Measurements from ENCODE around the gene KPNB1. TPM values are rescaled to one million over a fixed set of nuclear protein-coding genes. Genes with fewer than 3 reads are reported as not detected.

Gene KPNB1
- total and polyA plus RNA-seq, 2 of the 8 experiments (the other 6 are each of a cell fraction or from before 2014, with no cell fraction given): 171 to 625 TPM

DNA sequence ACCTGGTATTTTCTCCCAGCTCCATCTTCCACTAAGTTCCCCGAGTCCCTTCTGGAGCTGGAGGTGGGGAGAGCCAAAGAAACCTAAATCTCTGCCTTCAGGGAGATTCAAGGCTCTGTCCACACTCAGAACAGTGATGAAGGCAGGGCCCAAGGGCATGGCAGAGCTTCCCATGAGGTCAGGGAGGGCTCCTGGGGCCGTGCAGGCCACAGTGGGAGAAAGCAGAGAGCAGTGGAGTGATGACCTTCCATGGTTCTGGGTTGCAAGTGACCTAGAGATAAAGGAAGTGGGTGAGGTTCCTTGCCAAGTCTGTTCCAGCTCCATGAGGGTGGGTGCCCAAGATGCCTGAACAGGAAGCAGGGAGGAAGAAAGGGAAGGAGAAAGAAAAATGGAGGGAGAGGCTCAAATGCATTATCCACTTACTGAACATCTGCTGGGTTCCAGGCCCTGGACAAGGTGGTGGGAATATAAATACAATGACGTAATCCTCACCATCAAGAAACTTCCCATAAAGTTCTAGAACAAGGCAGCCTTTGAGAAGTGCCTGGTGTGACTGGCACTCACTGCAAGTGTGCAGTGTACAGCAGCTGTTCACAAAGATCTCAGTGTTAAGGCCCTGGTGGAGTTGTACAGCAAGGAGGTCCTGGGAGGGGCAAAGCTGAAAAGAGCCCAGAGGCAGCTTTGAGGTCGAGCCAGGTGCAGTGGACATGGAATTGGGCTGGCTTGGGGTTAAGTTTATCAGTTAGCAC lies 57.5 kb downstream of the KPNB1 start:
- H2BK12ac ChIP-seq (ENCODE audit: low read depth, low read length): no peak overlapping the region
- H4K20me1 ChIP-seq (replicated peaks in 1 of 2; ENCODE audit: control insufficient read depth in 1 of 2, insufficient read depth in 2 of 2, low read length in 2 of 2): peaks cover 0 to 2% of the 10 kb centered on the region in 2 experiments
- no peak overlapping the region for H3K4me2 ChIP-seq (ENCODE audit: insufficient read depth in 1 of 2, low read depth in 2 of 2, low read length in 2 of 2)
- 84% methylated on average over 4 of the region's 4 CpGs; no CpG with 5 or more reads in 1 of the 2 experiments for WGBS, 2 experiments (ENCODE audit: extremely low coverage in 1 of 2, insufficient coverage in 1 of 2, insufficient read length in 1 of 2, insufficient replicate concordance in 2 of 2, low coverage in 1 of 2, low lambda C conversion rate in 2 of 2, missing lambda C conversion rate in 1 of 2)
- H4K91ac ChIP-seq (replicated peaks; ENCODE audit: insufficient read length, low read length): no peak overlapping the region
- H4K8ac ChIP-seq (ENCODE audit: extremely low read depth, insufficient read depth, low read length): no peak overlapping the region
- peaks cover 2% of the 10 kb centered on the region; the same call in 1 of the 2 replicates for H3K23me2 ChIP-seq (ENCODE audit: low read depth, low read length)
- no peaks in the 10 kb centered on the region for H3K9me3 ChIP-seq (ENCODE audit: insufficient read depth in 2 of 2, low read depth in 1 of 2, low read length in 1 of 2)
- H3K79me2 ChIP-seq (ENCODE audit: control insufficient read depth in 1 of 2, insufficient read depth in 2 of 2, low read length in 2 of 2): no peaks in the 10 kb centered on the region
- no peak overlapping the region for H3K4me3 ChIP-seq (ENCODE audit: extremely low read depth in 1 of 4, insufficient read depth in 2 of 4, low read depth in 3 of 4, low read length in 4 of 4)
- TF ChIP-seq, protein P1, sequence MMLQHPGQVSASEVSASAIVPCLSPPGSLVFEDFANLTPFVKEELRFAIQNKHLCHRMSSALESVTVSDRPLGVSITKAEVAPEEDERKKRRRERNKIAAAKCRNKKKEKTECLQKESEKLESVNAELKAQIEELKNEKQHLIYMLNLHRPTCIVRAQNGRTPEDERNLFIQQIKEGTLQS (IDR thresholded peaks at IDR 0.05; ENCODE audit: insufficient read depth, low read depth, low read length): no peak
- TF ChIP-seq, protein P2, sequence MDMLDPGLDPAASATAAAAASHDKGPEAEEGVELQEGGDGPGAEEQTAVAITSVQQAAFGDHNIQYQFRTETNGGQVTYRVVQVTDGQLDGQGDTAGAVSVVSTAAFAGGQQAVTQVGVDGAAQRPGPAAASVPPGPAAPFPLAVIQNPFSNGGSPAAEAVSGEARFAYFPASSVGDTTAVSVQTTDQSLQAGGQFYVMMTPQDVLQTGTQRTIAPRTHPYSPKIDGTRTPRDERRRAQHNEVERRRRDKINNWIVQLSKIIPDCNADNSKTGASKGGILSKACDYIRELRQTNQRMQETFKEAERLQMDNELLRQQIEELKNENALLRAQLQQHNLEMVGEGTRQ (IDR thresholded peaks at IDR 0.05; ENCODE audit: low read length): no peak
- no peak for TF ChIP-seq POU5F1 (IDR thresholded peaks at IDR 0.05; ENCODE audit: low read depth, low read length)
- TF ChIP-seq, protein P3, sequence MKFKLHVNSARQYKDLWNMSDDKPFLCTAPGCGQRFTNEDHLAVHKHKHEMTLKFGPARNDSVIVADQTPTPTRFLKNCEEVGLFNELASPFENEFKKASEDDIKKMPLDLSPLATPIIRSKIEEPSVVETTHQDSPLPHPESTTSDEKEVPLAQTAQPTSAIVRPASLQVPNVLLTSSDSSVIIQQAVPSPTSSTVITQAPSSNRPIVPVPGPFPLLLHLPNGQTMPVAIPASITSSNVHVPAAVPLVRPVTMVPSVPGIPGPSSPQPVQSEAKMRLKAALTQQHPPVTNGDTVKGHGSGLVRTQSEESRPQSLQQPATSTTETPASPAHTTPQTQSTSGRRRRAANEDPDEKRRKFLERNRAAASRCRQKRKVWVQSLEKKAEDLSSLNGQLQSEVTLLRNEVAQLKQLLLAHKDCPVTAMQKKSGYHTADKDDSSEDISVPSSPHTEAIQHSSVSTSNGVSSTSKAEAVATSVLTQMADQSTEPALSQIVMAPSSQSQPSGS (IDR thresholded peaks at IDR 0.05; ENCODE audit: low read length): no peak
- TF ChIP-seq FOSL1 (IDR thresholded peaks at IDR 0.05; ENCODE audit: insufficient read depth, low read depth, low read length): no peak
- H3K27ac ChIP-seq (ENCODE audit: low read depth, low read length): no peak overlapping the region; the same call in 1 of the 2 replicates
- no peak overlapping the region for H3K9ac ChIP-seq (replicated peaks in 1 of 4; ENCODE audit: extremely low read depth in 1 of 4, low read depth in 3 of 4, low read length in 3 of 4)
- POLR2A ChIA-PET (ENCODE audit: partially characterized antibody): interaction anchor here (0.7 to 2.0 kb wide), 10 partner anchors 11 to 58 kb away, joined by 3 to 13 read pairs (median 3); partner anchors contain the start of genes KPNB1 and TBKBP1
- DNase-seq (ENCODE audit: low read depth in 1 of 2, low spot score in 2 of 2) (no peak), FAIRE-seq (no peak)
- no peaks in the 10 kb centered on the region for H3K79me1 ChIP-seq (ENCODE audit: low read depth, low read length)
- H2BK120ac ChIP-seq (replicated peaks; ENCODE audit: low read depth, low read length): no peak overlapping the region
- H2BK15ac ChIP-seq (ENCODE audit: low read length): no peak overlapping the region
- no peak overlapping the region for H3K14ac ChIP-seq (ENCODE audit: insufficient read length)
- CTCF ChIA-PET (ENCODE audit: partially characterized antibody): interaction anchor here (0.9 to 19.8 kb wide), 8 partner anchors 8 to 28 kb away, joined by 3 to 441 read pairs (median 14); partner anchors contain the start of genes TBKBP1 and TBX21
- no peak overlapping the region for H2AK5ac ChIP-seq (ENCODE audit: low read depth, low read length)
- H3K56ac ChIP-seq (replicated peaks; ENCODE audit: insufficient read length, low read depth, low read length): no peak overlapping the region
- H2AFZ ChIP-seq (ENCODE audit: low read length): no peak overlapping the region
- H3K4ac ChIP-seq (replicated peaks; ENCODE audit: insufficient read length, low read depth, low read length): no peak overlapping the region
- H2BK20ac ChIP-seq (ENCODE audit: low read length): no peak overlapping the region
- no peak overlapping the region for H4K5ac ChIP-seq (ENCODE audit: insufficient read length, low read depth, low read length)
- no peak overlapping the region for H3K23ac ChIP-seq (ENCODE audit: insufficient read length)
- no peaks in the 10 kb centered on the region for H3K36me3 ChIP-seq (ENCODE audit: control insufficient read depth in 2 of 4, insufficient read depth in 4 of 4, low read length in 3 of 4)
- H3K4me1 ChIP-seq (replicated peaks in 1 of 4; ENCODE audit: control insufficient read depth in 3 of 4, insufficient read depth in 4 of 4, low read length in 3 of 4): peaks cover 0 to 5% (median 3%) of the 10 kb centered on the region in 4 experiments; a peak in 5 of 7 replicates
- no peak overlapping the region for H3K18ac ChIP-seq (ENCODE audit: extremely low read depth, low read length)
- H2BK5ac ChIP-seq (ENCODE audit: low read depth, low read length): no peak overlapping the region
- H3K27me3 ChIP-seq (replicated peaks in 1 of 4; ENCODE audit: control insufficient read depth in 3 of 4, extremely low read depth in 1 of 4, insufficient read depth in 3 of 4, low read length in 3 of 4): peaks cover 0 to 16% (median 5%) of the 10 kb centered on the region in 4 experiments; a peak in 4 of 7 replicates
